GM21423 (cell line): Measurements from ENCODE around the gene KIF6.

Experiments
- ATAC-seq: cut with Tn5 transposase; IDR thresholded peaks from one replicate; pipeline ENCODE4 v1.9.1; 2021; ENCODE audit warnings: mild to moderate bottlenecking, moderate library complexity; ENCODE audit not compliant: unreplicated experiment

KIF6 gene

DNA sequence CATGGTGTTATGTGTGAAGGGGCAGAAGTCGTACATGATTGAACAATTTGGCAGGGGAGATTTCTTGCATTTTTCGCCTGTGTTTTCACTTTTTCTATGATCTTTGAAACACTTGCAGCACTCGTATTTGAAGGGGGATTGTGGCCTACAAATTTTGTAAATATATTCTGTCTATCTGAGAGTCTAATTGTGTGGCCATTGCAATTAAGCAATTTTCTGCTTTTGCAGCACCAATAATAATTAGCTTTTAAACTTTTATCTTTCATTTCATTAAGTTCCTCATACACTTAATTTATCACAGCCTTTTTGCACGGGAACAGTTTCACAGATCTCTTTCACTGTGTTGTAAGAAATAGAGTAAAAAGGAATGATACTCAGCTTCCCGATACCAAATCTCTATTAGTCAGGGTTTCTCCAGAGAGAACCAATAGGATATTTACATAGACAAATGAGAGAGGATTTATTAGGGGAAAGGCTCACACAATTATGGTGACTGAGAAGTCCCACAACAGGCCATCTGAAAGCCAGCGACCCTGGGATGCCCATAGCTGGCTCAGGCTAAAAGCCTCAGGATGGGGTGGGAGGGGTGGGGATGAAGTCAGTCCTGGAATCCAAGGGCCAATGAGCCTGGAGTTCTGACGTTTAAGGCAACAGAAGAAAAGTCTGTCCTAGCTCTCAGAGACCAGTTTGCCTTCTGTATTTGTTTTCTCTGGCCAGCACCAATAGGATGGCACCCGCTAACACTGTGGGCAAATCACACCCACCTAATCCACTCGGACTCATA lies 58.3 kb downstream of the KIF6 start:
- no peak for ATAC-seq

DNA sequence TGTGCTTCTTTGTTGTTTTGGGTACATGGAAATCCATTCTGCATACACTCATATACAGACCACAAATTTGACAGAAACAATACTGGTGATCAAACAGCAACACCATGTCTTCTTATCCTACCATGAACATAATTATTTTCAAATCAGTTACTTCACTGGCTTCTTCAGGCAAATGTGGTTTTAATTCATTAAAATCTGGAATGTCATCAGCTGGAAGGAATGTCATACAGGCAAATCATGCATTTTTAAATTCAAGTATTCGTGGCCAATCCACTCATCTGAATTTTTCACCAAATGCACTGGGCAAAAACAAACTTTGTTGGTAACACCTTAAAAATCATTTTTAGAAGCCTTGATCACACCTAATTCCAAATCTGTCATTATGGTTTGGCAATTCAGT lies 59.3 kb downstream of the KIF6 start:
- ATAC-seq = no peak

DNA sequence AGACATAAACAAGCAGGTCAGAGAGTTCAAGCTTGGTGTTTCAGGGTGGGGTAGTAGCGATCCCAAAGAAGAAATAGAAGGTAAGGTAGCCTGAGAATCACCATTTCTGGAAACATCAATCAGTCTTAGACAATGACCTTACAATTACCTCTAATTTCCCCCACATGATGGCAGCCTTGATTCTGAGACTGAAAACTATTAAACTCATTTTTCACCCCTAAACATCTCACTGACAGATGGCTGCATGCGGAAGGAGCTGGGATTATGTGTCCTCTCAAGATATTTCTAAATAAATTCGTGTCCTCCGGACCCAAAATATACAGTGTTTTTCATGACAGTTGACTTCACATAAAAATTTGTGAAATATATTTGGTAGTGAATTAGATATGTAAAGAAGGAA lies 61.0 kb downstream of the KIF6 start:
- ATAC-seq = no peak

DNA sequence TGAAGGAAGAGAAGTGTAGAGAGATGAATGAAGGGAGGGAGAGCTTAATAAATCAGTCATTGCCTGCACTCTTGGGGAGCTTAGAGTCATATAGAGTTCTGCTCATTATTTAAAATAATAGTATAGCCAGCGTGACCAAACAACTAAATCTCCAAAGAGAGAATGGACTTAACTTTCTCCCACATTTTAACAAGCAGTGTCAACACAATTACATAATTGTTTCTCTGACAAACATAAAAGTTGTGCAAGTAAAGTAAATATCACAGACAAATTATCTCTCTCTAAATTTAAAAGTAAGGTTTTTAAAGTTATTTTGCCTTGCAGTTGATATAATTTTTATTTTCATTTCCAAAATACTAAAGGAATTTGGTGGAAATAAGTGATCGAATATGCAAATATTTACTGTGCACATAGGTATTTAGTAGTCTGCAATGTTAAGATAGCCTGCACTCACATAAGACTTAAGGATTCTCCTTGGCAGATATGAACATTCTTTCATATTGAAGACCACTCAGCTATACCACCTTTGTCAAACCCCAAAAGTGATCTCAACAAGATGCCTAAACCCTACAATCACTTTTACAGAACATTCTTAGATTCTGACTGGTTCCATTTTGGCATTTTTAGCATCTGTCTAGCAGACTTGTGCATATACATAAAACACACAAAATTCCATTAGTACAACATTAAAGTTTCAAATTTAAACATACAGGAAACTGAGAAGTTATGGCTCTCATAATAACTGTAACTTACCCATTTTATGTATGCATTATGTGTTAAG lies 67.7 kb downstream of the KIF6 start:
- no peak for ATAC-seq

DNA sequence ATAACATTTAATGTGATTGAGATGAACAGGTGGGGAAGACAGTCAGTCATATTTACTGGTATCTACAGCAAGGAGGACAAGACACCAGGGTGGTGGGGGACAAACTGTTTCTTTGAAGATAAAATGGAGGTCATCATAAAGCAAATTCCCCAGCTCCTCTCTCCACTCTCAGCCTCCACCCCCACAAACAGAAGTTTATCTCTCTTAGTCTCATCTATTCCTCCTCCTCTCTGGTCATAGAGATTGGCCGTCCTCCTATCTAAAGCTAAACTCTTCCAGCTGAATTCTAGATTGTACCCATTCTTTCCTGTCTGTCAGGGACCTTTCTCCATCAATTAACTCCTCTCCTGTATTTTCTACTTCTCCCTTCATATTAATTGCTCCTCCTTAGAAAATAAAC lies 71.1 kb downstream of the KIF6 start:
- no peak for ATAC-seq

DNA sequence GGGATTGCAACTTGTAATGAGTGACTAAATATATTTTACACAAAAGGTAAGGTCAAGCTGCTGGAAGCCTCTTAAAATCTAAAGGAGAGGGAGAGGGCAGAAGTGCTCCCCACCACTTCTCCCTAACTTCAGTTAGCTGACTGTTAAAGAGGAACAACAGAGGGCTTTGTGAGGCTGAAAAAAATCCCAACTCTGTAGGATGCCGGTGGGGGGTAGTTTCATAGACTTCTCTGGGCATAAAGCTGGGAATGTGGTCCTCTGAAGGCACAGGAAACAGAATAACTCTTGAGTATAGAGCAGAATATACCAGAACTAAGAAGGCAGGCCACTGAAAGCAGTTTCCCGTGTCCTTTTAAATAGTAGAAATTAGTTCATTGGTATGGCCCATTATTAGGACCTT lies 71.6 kb downstream of the KIF6 start:
- ATAC-seq = no peak

DNA sequence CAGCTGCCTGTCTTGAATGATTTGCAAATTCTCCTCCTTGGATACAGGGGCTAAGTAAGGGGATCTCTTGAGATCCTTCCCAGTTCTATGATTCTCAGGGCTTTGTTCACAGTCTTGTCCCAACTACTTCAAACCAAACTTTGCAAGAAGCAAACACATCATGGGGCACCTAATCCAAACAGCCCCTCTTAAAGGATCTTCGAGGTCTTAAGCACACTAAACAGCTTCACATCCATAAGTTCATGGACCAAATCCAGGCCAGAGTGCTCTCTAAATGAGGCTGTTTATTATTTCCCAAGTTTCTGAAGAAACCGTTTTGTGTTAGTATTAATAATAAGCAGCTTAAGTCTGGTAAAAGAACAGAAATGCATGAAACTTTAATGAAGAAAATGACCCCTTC lies 75.2 kb downstream of the KIF6 start:
- ATAC-seq = no peak

DNA sequence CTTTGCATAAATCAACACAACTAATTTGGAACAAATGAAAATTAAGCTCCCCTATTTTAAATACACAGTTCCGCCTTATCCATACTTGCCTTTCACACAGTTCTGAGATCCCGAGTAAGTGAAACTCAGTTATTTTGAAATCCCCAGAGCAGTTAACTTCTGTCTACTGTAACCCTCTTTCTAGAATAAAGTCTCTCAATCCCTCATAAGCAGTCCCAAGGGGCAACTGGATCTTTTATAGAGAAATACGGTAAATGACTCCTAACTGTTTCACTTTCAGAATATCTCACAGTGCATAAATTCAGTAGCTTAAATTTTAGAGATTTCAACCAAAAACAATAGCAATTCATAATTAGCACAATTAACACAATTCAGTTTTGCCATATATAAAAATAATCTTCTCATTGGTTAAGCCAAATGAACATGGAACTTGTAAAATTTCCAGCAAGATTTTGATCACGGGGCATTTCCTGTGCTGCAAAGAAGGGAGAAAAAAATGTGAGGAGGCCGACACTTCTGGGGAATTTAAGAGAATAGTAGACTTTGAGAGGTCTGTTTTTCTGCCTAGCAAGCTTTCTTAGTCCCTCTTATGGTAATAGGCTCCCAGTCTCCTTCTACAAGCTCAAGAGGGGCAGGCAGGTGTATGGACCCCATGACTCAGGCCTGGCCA lies 78.3 kb downstream of the KIF6 start:
- ATAC-seq = no peak

DNA sequence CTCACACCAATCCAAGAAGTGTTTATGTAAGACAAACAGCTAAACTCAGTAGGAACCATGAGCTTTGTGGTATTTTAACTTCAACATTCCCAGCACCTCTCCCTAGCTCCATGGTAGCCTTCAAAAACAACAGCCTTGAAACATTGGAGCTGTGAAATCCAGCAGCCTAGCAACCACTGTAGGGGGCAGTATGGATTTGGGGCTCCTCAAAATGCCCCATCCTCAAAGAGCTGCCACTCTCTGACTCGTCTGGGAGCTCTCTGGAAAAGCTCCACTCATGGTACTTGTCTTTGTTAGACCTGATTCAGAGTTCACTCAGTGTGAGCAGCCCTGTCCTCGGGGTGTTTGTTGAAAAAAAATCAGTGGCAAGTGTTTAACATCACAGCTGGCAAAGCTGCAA lies 82.9 kb downstream of the KIF6 start:
- no peak for ATAC-seq

DNA sequence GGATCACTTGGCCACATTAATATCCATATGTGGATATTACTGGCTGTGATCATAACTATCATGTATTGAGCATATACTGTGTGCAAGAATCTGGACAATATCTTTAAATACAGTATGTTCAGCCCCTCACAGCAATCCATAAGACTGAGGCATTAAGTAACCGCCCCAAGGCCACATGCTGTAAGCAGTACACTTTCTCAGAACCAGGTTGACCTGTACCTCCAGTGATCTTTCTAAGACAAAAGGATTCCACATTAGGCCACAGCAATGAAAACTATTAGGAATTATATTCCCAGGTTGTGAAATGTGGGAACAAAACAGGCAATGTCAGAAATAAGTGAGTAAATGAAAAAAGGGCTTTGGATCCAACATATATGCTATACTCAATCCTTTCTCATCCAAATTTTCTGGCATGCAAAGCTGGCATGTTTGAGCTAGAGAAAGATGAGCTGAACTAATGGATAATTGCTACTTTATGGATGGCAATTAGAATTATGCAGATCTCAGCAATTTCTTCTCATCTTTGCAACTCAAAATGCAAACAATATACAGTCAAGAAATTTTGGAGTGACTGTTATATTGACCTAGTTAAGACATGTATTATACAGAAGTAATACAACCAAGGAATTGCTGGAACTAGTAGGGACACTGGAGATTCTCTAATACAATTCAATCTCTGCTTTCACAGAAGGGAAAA lies 86.9 kb downstream of the KIF6 start:
- no peak for ATAC-seq

DNA sequence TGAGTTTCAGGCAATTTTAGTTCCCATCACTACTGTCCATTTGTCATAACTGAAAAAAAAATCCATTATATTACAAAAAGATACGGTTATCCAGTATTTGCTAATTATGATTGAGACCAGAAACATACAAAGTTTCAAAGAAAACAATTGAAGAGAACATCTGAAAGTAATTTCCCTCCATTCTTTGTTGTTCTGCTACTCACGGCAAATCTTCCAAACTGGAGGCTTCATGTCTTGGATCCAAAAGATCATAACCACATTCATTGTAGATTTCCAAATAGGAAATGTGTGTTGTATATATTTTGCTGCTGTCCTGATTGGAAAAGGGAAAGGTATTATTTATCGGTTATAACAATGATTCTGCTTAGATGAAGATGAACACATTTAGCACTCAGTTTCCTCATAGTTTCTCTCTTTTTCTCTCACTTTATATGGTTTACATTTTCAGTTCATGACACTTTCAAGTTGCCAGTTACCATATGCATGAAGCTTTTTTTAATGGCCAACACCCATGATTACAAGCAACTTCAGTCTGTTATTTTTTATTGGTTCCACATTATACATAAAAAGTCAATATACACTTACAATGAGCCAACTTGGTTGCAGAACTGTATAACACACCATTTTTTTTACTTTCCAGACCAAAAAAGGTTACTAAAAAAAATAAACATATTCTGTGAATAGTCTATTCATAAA lies 90.4 kb downstream of the KIF6 start:
- ATAC-seq = no peak

DNA sequence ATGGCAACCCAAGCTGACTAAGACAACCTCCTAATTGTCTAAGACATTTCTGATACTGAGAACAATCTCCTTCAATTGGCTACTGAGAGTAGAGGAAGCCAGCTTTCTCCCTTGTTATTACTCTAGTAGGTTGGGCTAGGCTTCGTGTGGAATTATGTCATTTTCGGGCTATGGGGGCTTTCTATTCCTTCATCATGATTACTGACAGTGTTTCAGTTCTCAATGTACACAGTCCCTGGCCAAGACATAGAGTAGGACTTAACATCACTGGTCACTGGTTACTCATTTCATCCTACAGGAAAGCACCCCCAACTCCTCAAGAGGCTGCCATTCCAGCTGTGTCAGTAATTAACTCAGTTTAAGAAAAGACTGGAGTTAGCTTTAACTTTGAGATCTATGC lies 100.0 kb downstream of the KIF6 start:
- no peak for ATAC-seq

DNA sequence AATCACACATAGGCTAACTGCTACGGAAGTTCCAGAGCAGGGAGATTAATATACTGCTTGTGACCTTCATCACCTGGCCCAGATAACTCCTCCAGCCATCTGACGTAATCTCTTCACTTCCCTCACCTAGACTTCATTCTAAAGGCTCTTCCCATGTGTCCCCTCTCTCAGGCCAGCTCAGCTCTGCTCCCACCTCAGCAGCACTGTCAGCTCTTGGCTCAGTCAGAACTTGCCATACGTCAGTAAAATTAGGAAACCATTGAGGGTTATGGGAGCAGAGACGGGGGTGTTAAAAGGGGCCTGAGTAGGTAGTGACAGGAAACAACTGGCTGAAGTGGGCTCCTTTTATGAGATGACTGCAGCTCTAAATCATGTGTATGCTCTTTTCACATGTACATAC lies 101.5 kb downstream of the KIF6 start:
- no peak for ATAC-seq

DNA sequence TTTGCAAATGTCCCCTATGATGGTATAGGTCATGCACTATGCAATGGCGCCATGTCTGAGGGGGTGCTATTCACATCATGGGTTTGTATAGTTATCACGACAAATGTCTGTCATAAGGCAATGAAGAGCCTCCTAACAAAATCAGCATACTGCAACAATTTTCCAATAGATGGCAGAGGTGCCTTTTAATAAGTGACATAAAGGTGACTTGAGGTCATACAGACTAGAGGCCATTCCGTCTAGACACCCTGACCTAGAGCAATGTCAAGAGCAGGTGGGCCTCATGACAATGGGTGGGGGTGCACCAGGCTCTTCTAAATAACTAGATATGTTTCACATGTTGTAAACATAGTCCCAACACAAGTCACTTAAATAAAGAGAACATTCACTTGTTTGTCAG lies 107.7 kb downstream of the KIF6 start:
- ATAC-seq = no peak

DNA sequence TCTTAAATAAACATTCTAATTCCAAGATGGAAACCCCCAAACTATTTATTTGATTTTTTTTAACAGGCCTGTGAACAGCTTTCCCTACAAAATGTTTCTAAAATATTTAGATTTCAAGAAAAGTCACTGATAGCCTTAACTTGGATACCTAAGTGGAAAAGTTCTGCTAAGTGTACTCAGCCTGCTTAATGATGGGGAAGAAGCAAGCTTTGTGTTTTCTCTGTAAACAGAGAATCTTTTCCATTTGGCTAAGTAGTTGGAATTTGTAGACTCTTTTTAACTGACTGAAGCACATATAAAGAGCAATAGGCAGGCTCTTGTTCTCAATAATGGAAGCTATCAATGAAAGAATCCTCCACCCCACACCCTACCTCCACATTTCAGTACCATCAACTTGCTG lies 108.2 kb downstream of the KIF6 start:
- ATAC-seq = no peak

DNA sequence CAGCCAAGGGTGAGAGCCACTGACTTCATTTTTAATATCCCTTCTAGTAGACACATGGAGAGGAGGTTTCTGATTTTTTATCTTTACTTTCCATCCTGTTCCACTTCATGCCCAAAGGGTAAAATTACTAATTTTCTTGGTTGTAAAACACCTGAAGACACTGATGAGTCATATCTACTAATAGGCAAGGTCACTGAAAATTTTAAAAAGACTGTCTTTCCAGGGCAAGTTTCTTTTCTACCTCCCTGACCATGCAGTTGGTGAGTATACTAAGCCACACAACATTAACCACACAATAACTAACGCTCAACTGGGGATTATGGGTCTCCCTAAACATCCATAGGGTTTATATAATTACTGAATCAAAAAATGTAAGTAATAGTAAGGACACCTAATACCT lies 109.6 kb downstream of the KIF6 start:
- no peak for ATAC-seq

DNA sequence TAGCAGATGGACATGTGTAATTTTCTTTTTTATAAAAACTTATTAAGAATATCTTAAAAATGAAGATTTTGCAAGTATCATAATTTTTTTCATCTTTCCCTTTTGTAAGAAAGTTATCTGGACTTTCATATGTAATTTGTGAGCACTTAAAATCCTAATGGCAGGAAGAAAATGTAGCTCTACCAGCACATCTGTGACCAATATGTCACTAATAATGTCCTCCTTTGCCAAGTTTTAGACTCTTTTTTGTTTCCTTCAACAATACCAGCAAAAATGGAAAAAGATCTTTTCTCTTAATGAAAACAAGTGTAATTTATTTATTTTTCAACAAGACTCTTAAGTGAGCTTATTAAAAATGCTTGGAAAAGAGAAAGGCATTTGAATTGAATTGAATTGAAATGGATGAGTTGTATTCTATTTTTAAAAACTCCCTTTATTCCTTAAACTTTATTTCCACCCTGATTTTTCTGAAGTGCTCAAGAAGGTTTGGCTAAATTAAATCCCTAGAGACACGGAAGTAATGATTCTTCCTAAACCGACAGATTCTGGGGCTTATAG lies 110.7 kb downstream of the KIF6 start:
- no peak for ATAC-seq

DNA sequence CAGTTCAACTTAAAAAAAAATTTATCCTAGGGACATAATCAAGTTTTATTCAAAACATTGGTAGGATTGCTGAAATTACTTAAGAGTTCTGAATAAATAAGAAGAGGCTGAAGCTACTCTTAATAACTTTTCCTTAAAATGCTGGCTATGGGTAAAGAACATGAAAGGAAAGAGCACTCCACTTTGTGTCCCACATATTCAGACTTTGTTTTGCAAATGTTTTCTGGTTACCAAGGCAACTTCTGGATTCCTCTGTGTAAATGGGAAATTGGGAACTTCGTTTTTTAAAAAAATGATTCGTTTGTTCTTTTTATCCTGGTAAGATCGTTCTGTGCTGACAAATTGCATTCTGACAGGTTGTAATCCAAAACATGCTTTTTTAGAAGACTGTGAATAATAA lies 115.0 kb downstream of the KIF6 start:
- ATAC-seq = no peak

DNA sequence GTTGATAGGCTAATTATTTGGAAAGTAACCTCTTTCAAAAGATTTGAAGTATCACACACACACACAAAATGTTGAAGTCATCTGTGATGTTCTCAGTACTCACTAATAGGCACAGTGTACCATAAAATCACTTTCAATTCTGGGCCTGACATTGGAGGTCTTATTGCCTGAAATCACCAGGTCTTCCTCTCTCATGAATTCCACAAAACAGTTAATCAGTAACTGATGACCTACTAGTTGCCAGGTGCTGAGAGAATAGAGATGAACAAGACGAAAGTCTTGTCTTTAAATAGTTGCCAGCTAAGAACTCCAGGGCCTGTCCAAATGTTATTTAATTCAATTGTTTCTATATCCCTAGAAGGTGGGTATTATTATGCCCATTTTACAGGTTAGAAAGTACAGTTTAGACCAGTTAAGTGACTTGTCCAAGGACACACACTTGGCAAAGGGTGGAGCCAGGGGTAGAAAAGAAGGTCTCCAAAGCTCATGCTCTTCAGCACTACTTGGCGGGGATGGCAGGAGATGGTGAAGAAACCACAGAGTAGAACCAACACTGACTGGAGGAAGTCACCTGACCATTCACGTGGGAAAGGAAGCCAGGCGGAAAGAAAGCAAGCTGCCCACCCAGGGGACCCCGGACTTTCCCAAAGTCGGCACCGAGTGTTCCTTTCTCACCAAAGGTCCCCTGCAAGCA lies 116.4 kb downstream of the KIF6 start:
- peak; percentile 88 for ATAC-seq
